CD4-positive, alpha-beta T cell treated with Interferon gamma for 1 hour (primary cell): ENCODE measurements around the gene MAPKAPK2.

Experiments used
- DNase-seq: peaks from one replicate; pipeline ENCODE4 v3.0.0-alpha.2; 2020

Gene MAPKAPK2

DNA sequence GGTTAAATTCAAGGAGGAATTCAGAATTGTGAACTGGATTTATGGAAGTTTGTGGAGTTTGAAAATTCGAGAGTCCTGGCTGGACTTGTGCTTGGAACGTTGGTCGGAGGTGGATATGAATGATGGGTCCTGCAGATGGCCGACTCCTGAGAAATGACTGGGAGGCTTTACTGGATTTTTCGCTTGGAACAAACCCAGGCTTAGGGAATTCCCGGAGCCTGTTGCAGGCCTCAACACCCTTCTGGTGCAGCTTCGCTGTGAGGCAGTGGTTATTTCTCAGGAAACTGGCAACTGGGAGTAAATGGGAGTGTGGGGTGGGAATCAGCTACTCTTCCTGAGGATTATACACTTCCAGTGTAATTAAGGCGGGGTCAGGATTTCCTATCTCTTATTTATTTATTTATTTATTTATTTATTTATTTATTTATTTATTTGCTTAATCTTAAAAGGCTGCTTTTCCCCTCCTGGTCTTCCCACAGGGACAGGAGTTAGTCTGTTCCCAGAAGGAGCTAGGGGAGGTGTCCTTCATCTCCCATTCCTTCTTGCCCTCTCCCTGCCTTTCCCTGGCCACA lies 21.1 kb downstream of the MAPKAPK2 start:
- DNase-seq = no peak

DNA sequence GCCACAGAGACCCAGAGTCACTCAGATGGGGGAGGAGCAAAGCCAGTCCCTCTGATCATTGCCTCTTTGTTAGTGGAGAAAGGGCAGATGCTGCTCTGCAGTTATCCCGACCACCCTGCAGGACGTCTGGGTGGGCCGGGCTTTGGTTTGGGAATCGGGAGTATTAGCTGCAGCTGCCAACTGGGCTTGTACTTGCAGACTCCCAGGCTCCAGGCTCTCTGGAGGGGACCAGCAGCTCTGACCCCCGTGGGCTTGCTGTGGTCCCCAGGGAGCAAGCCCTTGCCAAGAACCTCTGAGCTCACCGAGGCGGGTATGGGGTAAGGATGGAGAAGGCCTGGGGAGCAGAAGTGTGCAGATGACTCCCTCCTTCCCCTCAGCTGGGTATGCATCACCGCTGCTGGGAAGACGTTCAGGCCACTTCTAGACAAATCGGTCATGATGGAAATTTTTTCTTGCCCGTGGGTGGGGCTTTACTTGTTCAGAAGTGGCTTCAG lies 21.6 kb downstream of the MAPKAPK2 start:
- peak; percentile 38 for DNase-seq

DNA sequence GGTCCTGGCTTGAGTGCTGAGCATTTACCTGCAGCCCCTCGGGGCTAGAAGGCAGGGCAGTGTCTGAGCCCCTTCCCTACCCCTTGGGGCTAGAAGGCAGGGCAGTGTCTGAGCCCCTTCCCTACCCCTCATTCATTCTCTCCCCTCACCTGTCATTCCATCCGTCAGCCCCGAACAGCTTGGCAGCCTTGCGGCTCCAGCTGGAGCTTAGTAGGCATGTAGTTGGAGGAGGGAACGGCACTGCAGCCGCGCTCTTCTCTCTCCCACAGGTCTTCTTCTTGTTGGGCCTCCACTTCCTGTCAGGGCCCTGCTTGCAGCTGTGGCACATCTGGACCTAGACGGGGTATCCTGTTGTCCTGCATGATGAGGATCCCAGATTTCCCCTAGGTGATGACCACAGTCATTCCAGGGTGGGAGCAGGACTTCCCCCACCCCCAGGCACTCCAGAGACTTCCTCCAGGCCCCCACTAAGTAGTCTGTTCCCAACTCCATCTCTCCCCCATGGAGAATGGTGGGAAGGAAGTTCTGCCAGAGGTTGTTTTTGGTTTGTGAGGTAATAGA lies 22.2 kb downstream of the MAPKAPK2 start:
- DNase-seq = no peak

DNA sequence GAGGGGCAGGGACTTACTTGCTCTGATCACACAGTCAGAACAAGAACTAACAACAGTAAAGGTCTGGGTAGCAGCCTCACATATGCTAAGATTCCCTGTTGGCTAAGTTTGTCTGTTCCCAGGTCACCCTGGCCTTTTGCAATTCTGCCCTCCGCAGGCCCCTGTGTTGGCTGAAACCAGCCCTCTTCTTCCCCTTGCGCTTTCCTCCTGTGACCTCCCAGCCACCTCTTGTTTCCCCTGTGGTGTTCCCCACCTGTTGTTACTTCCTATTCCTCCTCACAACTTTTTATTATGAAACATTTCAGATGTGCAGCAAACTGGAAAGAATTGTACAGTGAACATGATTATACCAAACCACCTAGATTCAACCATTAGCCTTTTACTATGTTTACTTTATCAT lies 23.4 kb downstream of the MAPKAPK2 start:
- peak; percentile 36 for DNase-seq

DNA sequence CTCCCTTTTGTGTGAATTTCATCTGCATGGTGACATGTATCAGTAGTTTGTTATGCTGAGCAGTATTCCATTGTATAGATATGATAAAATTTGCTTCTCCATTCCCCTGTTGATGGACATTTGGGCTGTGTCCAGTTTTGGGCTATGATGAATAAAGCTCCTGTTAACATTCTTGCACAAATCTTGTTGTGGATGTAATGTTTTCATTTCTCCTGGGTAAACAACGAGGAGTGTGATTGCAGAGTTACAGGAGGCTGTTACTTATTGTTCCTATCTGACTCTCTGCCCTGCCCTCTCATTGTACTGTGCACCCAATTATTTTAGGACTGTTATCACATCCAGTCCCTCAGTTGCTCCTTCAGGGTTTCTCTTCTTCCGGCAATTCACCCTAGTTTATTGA lies 24.2 kb downstream of the MAPKAPK2 start:
- DNase-seq = no peak

DNA sequence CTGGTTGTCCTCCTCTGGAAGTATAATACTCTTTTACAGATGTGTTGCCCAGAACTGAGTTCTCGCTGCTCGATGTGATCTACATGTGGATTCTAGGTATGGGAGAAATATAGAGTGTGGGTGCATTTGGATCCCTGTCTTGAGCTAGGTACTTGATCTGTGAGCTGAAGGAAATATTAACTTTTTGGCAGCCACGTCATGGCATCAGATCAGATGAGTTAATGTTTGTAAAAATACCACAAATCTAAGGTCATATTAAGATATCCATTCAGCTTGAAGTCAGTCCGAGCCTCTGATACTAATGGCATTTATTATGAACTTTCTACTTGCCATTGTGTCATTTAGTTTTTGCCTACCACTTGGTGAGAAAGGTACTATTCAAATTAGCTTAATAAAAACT lies 24.6 kb downstream of the MAPKAPK2 start:
- DNase-seq = no peak

DNA sequence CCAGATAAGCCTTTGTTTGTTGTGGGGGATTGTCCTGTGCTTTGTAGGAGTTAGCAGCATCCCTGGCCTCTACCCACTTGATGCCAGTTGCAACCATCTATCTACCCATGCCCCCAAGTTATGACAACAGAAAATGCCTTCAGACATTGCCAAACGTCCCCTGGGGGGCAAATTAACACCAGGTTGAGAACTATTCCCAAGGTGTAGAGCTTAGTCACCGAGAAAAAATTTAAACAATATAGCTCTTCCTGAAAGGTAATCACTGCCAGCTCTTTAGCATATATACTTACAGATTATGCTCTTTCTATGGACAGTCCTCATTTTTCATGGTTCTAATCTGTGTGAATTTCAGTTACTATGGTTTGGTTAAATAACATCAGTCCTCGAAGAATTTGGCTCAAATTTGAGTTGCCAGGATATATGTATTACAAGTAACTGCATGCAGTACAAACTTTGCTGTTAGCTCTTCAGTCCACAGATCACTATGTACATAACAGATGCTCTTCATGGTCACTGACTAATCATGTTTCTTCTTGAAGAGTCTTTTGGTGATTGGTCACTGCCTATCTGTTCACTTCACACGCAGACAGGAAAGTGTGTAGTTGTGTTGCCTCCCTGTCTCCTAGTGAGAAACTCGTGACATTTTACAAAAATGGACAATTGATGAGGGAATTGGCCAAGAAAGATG lies 25.2 kb downstream of the MAPKAPK2 start:
- no peak for DNase-seq

DNA sequence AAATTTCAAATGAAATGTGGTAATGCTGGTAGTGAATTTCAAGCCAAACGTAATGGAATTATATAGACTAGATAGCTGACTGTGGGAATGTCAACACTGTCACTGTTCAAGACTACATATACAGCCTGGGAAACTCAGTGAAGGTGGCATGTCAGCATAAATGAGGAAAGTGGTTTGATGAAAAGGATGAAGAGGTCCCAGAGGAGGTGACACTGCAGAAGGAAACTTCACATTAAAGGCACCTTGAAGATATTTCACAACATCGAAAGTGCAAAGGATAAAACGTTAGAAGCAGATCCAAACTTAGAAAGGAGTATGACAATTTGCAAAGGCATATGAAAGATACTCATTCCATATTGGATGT lies 25.7 kb downstream of the MAPKAPK2 start:
- no peak for DNase-seq

DNA sequence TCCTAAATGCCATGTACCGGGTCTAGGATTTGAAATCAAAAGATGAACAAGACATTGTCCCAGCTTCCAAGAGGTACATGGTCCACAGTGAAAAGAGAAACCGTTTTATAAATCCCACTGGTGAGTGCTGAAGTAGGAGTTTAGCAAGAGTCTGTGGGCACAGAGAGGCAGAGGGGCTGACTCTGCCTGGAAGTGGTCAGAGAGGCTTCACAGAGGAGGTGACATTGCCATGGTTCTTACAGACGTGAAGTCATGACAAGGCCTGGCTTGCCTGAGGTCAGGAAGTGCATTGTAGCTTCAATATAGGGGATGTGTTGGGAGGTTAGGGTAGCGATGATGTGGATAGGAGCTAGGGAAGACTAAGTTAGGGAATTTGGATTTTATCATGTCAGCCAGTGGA lies 28.4 kb downstream of the MAPKAPK2 start:
- DNase-seq = no peak

DNA sequence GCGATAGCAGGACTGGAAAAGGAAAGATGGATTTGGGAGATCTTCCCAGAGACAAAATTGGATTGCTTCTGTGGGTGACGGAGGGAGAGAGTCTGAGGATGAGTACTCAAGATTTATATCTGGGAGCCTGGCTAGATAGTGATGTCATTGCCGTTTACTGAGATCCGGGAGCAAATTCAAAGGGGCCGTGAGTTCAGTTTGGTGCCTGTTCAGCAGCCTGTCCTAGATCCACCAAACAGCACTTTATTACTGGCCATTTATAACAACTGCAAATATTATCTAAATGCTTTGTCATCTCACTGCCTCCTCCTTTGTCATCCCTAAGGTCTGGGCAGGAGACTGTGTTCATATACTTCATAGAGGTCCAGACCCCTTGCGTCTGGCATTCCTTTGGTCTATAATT lies 29.2 kb downstream of the MAPKAPK2 start:
- DNase-seq = no peak

DNA sequence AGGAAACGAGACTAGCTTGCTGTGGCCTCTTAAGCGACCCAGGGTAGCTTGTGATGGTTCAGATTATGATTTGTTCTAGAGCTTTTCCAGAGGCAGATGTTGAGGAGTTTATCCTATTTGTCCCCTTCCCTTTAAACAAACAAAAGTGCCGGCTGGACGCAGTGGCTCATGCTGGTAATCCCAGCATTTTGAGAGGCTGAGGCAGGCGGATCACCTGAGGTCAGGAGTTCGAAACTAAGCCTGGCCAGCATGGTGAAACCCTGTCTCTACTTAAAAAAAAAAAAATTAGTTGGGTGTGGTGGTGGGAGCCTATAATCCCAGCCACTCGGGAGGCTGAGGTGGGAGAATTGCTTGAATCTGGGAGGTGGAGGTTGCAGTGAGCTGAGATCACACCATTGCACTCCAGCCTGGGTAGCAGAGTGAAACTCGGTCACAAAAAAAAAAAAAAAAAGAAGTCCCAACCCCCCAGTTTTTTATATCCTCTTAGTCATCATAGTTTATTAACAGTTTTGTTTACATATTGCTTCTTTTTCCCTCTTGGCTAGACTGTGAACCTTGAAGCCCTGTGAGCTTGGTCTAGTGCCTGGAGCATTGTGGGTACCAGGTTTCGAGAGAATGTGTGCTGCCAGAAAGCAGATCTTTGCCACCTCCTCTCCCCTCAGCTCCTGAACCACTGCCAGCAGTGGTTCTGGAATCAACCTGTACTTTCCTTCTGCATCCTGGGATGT lies 29.8 kb downstream of the MAPKAPK2 start:
- DNase-seq = no peak

DNA sequence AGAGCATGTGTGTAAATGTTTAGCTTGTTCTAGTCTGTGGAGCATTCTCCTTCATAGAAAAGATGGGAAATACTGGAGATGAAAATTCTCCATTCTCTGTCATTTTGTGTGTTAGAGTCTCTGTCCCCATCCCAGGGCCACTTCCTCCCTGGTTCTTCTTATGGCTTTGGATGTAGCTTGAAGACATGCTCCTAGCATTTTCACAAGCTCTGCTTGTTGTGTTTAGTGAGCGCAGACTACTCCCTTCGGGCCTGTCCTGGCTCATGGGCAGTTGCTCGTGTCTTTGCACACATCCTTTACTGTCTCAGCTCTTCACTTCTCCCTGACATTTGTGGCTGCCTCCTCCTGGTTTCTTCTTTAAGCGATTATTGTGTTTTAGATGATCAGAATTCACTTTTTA lies 30.4 kb downstream of the MAPKAPK2 start:
- no peak for DNase-seq

DNA sequence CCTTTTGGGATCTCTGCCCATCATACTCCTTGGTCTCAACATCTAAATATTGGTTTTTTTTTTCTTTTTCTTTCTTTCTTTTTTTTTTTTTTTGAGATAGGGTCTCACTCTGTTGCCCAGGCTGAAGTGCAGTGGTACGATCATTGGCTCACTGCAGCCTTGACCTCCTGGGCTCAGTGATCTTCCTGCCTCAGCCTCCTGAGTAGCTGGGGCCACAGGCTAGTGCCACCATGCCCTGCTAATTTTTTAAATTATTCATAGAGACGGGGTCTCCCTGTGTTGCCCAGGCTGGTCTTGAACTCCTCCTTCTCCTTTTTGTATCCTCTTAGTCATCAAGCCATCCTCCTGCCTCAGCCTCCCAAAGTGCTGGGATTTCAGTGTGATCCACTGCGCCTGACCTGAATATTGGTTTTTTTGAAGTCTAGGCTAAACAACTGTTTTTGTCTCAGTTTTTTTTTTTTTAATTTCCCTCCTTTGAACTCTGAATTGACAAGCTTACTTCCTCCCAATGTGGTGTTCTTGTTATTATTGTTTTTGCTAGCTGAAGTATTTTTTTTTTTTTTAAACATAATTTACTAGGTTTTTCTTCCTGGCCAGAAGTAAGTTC lies 30.9 kb downstream of the MAPKAPK2 start:
- no peak for DNase-seq

DNA sequence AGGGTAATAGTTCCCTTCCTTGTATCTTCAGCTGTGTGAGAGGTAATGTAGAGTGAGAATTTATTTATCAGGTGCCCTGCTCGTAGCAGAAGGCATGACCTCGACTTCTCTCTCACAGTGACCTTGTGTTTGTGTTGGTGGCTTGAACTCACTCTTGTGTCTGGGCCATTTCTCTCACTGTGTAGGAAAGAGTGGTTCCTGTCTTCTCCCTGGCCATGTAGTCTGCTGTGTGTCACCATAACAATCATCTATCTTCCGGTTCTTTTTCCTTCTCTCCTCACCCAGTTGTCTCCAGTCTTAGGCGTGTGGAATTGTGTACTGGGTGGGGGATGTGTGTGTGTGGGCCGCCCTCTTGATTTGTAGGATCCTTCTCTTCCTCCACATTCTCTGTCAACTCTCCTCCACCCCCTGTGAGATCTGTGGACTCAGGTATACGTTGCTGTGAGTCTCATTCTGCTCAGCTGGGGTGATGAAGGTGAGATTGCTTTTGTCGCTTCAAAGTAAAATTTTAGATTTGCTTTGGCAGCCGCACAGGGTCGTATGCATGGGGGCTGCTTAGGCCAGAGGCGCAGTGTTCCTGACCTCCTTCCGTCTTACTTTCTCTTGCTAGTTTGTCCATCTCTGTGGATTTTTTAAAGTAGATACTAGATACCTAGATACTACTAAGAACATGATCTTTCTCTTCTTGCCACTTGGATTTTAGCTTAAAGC lies 31.6 kb downstream of the MAPKAPK2 start:
- no peak for DNase-seq

DNA sequence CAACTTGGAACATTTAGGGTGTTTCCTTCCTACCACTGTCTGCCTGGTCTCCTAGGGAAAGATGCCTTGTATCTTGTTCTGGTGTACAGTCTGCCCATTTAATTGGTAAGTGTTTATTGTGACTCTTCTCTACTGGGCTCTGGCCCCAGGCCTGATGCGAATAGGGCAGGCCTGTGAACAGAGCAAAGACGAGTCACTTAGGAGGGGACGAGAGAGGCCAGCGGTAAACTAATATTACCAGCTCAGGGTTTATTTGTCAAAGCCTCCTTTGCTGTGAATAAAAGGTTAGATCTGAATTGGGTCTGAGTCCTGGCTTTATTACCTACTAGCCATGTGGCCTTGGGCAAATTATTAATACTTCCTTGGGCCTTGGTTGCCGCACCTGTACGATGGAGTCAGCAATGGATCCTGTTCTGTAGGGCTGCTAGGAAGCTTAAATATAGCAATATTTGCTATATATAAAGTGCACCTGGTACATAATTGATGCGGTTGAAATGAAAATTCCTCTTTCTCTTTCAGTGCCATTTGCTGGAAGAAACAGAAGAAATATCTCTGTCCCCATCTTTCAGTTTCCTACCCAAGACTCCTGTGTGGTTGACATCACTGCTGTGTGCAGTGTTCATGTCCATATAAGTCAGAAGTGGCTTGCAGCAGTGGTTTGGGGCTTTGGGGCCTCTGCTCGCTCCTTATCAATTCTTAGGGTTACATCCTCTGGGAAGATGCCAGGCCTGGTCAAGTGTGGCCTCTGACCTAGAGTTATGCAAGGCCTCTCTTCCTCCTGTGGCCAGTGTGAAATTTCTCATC lies 32.4 kb downstream of the MAPKAPK2 start:
- no peak for DNase-seq

DNA sequence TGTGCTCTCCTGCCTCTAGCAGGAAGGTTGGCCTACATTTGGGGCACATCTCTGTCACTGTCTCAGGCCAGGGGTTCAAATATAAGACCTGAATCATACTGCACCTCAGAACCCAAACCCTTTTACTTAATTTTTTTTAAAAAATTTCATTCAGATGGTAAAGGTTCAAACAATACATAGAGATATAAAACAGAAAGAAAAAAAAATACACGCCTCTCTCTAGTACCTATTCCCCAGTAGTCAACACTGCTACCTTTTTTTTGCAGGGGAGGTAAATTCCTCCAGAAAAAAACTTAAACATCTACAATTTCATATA lies 32.9 kb downstream of the MAPKAPK2 start:
- DNase-seq = no peak

DNA sequence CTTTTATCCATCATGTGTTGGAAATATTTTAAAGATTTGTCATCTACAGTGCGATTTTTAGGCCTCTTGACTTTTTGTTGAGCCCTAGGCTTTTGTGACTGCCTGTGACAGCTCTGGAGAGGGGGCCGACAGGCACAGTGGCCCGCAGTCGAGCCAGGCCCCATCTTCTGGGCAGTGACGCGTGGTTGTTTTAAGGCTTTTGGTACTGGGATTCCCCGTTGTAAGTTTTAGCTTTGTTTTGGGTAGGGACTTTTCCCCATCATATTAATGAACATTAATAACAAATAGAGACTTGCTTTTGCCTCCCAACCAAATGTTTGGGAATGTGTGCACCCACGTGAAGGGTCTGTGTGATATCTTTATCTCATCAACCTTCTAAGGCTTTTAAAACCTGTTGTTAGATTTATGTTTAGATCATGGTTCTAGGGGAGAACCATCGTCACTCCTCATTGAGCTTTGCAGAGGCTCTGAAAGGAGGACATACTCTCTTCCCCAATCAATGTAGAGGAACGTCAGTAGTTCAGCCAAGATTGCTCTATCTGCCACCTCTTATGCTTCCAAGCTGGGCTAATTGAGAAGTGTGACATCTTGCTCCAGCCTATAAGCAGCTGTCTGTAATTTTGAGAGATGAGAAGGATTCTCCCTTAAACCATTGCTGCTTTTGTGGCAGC lies 34.6 kb downstream of the MAPKAPK2 start:
- no peak for DNase-seq

DNA sequence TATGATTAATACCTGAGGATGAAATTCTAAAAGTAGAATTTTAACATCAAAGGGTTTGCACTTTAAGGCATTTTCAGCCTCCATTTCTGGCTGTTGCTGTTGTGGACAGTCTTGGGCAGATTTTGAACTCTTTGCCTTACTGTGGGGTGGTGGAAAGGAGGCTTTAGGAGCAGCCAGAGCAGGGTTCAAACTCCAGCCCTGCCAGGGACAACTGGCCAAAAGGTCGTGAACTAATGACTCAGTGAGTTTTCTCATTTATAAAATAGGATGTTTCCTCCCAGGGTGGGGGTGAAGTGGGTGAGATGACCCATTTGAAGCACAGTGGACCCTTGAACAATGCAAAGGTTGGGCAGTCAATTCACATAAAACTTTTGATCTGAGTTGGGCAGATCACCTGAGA lies 36.7 kb downstream of the MAPKAPK2 start:
- DNase-seq = no peak

DNA sequence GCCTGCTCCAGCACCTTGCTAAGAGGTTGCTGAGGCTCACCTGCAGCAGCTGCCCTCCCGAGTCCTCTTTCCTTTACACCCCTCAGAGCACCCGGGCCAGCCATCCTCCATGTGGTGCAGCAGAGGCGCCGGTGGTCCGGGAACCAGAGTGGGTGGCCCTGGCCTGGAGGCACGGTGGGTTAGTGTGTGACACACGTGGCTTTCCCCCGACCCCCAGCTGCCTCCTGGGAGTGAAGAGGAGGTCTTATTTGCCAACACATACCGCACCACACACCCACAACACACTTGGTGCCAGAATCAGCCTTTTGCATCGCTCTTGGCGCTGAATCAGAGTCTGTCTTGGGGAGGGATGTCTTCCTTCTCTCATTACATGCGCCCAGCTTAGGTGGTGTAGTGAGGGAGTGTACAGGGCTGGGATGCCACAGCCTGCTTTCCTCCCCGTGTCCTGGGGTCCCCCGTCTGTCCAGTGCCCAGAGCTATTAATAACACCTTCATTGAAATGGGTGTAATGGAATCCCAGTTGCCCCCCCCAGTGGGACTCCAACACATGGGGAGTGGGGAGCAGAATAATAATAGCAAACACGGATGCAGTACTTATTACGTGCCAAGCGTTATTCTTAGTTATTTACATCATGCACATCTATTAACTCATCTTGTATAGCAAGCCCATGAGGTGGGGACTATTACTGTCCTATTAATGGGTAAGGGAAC lies 38.2 kb downstream of the MAPKAPK2 start:
- DNase-seq = no peak

DNA sequence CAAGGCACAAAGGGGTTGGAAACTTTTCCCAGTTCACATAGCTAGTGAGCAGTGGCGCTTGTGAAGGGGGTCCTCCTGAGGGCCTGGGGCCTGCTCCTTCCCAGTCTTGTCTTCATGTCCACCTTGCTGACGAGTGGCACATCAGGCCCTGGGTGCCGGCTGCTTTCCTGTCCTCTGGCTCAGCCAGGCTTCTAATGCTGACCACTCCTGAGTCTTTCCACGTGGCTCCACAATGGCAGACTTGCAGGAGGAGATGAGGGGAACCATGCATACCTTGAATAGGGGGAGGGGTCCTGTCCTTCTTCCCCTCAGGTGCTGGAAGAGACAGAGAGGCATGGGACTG lies 38.7 kb downstream of the MAPKAPK2 start:
- no peak for DNase-seq
